Regular cardiac myocyte (primary cell): Measurements from ENCODE around the gene RBMY1A1. TPM values are rescaled to one million over a fixed set of nuclear protein-coding genes. Genes with fewer than 3 reads are reported as not detected.

Experiments used
- total RNA-seq: library from RNA; depleted of rRNA; stranded (reverse); fragments of >200 nt; gene quantifications from 2 replicates; pipeline ENCODE4 v1.2.3, GENCODE V29; 2014

The RBMY1A1 gene
- not detected in 2 replicates for total RNA-seq

DNA sequence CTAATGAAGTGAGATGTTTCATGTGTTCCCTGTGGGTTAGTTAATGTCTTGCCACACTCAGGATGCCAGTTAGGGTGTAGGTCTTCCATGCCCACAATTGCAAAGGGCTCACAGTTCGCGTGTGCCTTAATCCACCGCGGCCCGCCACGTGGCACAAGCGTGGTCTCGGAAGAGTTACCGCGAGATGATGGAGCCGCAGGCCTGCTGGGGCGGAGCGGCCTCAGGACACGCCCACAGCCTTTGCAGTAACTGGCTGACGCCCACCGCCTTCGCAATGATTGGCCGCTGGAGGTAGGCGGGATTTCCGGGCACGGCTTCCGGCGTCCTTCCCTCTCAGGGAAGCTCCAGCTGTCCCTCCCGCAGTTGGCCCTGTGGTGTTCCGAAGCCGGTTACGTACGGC lies at the start of gene RBMY1A1:
RBMY1A1 (plus strand) TSS at position 301 of the 400 bp plus-strand sequence. CDS start 2,013 bp downstream, outside the sequence.

DNA sequence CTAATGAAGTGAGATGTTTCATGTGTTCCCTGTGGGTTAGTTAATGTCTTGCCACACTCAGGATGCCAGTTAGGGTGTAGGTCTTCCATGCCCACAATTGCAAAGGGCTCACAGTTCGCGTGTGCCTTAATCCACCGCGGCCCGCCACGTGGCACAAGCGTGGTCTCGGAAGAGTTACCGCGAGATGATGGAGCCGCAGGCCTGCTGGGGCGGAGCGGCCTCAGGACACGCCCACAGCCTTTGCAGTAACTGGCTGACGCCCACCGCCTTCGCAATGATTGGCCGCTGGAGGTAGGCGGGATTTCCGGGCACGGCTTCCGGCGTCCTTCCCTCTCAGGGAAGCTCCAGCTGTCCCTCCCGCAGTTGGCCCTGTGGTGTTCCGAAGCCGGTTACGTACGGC lies 23.6 kb upstream of the RBMY1A1 start, which contains the start of gene RBMY1B:
RBMY1B (plus strand) TSS at position 301 of the 400 bp plus-strand sequence. CDS start 2,013 bp downstream, outside the sequence.

Other genes starting within 250 kb of the RBMY1A1 start
- gene RBMY1B, start 23.5 kb upstream of the RBMY1A1 start, total RNA-seq = not detected in 2 replicates